Immature natural killer cell (primary cell): ENCODE measurements around the gene CASR. TPM values are rescaled to one million over a fixed set of nuclear protein-coding genes. Genes with fewer than 3 reads are reported as not detected.
A peak's percentile ranks its signal among the peaks of the same experiment; 100 is the strongest.

Experiments
- DNase-seq, 3 donors: peaks; one replicate each; pipeline ENCODE4 v3.0.0; 2022; ENCODE audit warnings: mixed read lengths in 1 of 3
- H3K27ac Mint-ChIP-seq, 6 donors: one replicate each; pipeline ENCODE4 v1.8.0; 2020; ENCODE audit warnings: mixed read lengths in 6 of 6, mild to moderate bottlenecking in 5 of 6, inconsistent platforms in 4 of 6, moderate library complexity in 3 of 6
- H3K27me3 Mint-ChIP-seq, 3 donors: one replicate each; pipeline ENCODE4 v1.8.0; 2020 to 2021; ENCODE audit warnings: low read depth in 3 of 3, mild to moderate bottlenecking in 3 of 3, mixed read lengths in 3 of 3, moderate library complexity in 3 of 3, inconsistent platforms in 1 of 3
- H3K36me3 Mint-ChIP-seq, 3 donors: one replicate each; pipeline ENCODE4 v1.8.0; 2020; ENCODE audit warnings: mixed read lengths in 3 of 3, inconsistent platforms in 2 of 3, mild to moderate bottlenecking in 2 of 3
- H3K4me1 Mint-ChIP-seq, 2 donors: one replicate each; pipeline ENCODE4 v1.8.0; 2020; ENCODE audit warnings: inconsistent platforms in 2 of 2, mild to moderate bottlenecking in 2 of 2, mixed read lengths in 2 of 2, moderate library complexity in 1 of 2
- H3K4me3 Mint-ChIP-seq, 5 donors: one replicate each; pipeline ENCODE4 v1.8.0; 2020; ENCODE audit warnings: mild to moderate bottlenecking in 5 of 5, mixed read lengths in 5 of 5, inconsistent platforms in 3 of 5, moderate library complexity in 3 of 5
- H3K9me3 Mint-ChIP-seq, 6 donors: one replicate each; pipeline ENCODE4 v1.8.0; 2020; ENCODE audit warnings: mild to moderate bottlenecking in 6 of 6, mixed read lengths in 6 of 6, inconsistent platforms in 4 of 6, moderate library complexity in 3 of 6
- polyA plus RNA-seq, 3 donors: library from polyadenylated mRNA; unstranded; fragments of 300-500 nt; fragmentation: Illumina TruSeq; gene quantifications; one replicate each; pipeline ENCODE4 v1.2.3, GENCODE V29; 2021

Gene CASR
- polyA plus RNA-seq, 3 donors from 2014 or later: not detected

DNA sequence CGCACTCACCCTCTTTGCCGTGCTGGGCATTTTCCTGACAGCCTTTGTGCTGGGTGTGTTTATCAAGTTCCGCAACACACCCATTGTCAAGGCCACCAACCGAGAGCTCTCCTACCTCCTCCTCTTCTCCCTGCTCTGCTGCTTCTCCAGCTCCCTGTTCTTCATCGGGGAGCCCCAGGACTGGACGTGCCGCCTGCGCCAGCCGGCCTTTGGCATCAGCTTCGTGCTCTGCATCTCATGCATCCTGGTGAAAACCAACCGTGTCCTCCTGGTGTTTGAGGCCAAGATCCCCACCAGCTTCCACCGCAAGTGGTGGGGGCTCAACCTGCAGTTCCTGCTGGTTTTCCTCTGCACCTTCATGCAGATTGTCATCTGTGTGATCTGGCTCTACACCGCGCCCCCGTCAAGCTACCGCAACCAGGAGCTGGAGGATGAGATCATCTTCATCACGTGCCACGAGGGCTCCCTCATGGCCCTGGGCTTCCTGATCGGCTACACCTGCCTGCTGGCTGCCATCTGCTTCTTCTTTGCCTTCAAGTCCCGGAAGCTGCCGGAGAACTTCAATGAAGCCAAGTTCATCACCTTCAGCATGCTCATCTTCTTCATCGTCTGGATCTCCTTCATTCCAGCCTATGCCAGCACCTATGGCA, 100.5 kb downstream of the CASR start:
- no peaks in the 10 kb centered on the region for H3K9me3 Mint-ChIP-seq
- no peak for DNase-seq
- no peaks in the 10 kb centered on the region for H3K4me1 Mint-ChIP-seq
- H3K4me3 Mint-ChIP-seq: no peak overlapping the region
- H3K27ac Mint-ChIP-seq: no peak overlapping the region
- H3K36me3 Mint-ChIP-seq: no peaks in the 10 kb centered on the region
- peaks cover 0 to 3% (median 0%) of the 10 kb centered on the region in 3 donors for H3K27me3 Mint-ChIP-seq

DNA sequence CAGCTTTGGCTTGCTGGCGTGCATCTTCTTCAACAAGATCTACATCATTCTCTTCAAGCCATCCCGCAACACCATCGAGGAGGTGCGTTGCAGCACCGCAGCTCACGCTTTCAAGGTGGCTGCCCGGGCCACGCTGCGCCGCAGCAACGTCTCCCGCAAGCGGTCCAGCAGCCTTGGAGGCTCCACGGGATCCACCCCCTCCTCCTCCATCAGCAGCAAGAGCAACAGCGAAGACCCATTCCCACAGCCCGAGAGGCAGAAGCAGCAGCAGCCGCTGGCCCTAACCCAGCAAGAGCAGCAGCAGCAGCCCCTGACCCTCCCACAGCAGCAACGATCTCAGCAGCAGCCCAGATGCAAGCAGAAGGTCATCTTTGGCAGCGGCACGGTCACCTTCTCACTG, 101.0 kb downstream of the CASR start:
- Mint-ChIP-seq H3K4me3 (no peak overlapping the region), H3K36me3 (no peaks in the 10 kb centered on the region), H3K4me1 (no peaks in the 10 kb centered on the region), H3K27me3 (peaks cover 0 to 8% (median 0%) of the 10 kb centered on the region in 3 donors), H3K9me3 (no peaks in the 10 kb centered on the region), H3K27ac (no peak overlapping the region)
- DNase-seq: no peak

DNA sequence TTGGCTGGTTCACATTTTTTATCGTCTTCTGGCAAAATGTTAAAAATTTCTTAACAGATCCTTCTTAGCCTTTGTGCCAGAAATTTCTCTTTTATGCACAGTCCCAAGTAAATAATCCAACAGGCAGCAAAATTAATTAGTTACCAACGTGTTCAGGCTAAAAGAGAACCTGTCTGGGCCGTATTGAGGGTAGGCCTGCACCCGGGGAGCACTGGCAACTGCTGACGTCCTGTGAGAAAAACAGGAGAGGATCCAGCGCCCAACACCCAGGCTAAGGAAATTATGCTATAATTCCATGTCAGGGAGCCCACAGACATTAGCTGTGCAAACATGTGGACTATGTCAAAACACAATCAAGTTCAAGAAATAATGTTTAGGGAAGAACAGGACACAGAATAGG, 110.9 kb downstream of the CASR start:
- no peaks in the 10 kb centered on the region for H3K9me3 Mint-ChIP-seq
- no peak for DNase-seq
- no peak overlapping the region for H3K4me3 Mint-ChIP-seq
- H3K36me3 Mint-ChIP-seq: no peaks in the 10 kb centered on the region
- no peak overlapping the region for H3K27ac Mint-ChIP-seq
- H3K27me3 Mint-ChIP-seq: peaks cover 0 to 3% (median 0%) of the 10 kb centered on the region in 3 donors
- no peaks in the 10 kb centered on the region for H3K4me1 Mint-ChIP-seq

DNA sequence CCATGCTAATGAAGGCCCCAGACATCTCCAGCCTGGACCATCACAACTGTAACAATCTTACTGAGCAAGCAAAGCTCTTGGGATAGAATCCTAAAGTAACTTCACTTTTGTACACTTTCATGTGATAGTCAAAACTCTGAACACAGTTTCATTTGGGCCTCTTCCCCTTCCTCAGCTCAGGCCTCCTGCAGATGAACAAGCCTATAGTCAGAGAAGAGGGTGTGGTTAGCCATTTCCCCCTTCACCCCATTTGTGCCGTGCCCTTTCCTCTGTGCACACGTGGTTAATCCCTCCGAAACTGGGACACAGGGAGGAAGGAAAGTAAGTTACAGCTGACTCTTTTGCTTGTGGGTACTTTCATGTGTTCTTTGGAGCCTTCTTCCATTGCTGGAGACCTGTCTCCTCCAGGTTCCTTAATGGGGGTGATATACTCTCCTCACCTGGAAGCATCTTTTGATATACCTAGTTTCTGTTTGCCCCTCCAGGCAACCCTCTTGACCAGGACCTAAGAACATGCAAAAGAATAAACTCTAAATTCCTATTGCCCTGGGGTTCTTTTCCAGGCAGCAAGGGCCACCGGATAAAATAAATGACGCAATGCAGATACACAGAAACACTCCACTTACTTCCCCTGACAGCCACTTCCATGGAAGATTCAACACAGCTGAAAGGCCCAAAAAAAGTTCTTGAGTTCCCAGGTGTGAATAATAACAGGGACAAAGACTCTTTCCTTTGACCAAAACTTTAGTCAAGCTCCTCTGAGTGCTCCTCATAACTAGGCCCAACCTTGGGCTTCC, 112.0 kb downstream of the CASR start:
- no peaks in the 10 kb centered on the region for H3K4me1 Mint-ChIP-seq
- H3K9me3 Mint-ChIP-seq: peaks cover 0 to 1% (median 0%) of the 10 kb centered on the region in 6 donors
- DNase-seq: no peak
- H3K27ac Mint-ChIP-seq: no peak overlapping the region
- H3K4me3 Mint-ChIP-seq: no peak overlapping the region
- H3K27me3 Mint-ChIP-seq: peaks cover 0 to 2% (median 0%) of the 10 kb centered on the region in 3 donors
- no peaks in the 10 kb centered on the region for H3K36me3 Mint-ChIP-seq

DNA sequence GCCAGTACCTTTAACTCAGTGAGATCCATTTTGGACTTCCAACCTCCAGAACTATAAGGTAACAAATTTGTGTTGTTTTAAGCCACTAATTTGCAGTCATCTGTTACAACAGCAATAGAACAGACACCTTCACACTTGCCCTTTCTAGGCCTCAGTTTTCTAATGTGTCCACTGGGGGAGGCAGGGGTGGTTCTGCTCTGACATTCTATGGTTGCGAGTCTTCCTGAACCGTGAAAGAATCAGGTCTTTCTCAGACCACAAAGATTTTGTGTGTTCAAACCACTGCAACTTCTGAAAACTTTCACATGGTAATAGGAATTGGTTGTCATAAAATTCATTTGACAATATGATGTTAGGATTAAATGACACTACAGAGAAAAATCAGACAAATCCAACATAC, 114.8 kb downstream of the CASR start:
- Mint-ChIP-seq H3K27ac (no peak overlapping the region), H3K4me1 (no peaks in the 10 kb centered on the region), H3K4me3 (no peak overlapping the region), H3K27me3 (no peaks in the 10 kb centered on the region), H3K9me3 (peaks cover 0 to 2% (median 0%) of the 10 kb centered on the region in 6 donors), H3K36me3 (no peaks in the 10 kb centered on the region)
- DNase-seq: no peak

DNA sequence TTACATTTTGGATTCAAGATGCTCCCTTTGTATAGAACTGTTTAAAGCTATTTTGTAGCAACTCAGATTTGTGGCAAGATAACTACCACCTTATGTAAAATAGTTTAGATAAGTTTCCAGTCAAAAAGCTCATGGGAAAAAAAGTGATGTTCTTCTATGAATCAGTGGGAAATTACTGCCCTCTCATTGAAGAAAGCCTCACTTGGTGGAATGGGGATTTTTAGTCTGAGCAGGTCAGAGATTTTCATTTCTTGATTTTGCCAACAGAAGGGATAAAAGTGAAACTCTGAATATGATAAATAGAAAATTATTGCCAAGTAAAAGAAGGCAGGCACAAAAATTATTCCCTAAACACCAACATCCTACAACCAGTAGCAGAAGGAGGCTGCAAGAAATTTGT, 115.7 kb downstream of the CASR start:
- no peak overlapping the region for H3K27ac Mint-ChIP-seq
- no peaks in the 10 kb centered on the region for H3K27me3 Mint-ChIP-seq
- no peaks in the 10 kb centered on the region for H3K4me1 Mint-ChIP-seq
- no peaks in the 10 kb centered on the region for H3K36me3 Mint-ChIP-seq
- H3K4me3 Mint-ChIP-seq: no peak overlapping the region
- H3K9me3 Mint-ChIP-seq: peaks cover 0 to 2% (median 0%) of the 10 kb centered on the region in 6 donors
- no peak for DNase-seq

DNA sequence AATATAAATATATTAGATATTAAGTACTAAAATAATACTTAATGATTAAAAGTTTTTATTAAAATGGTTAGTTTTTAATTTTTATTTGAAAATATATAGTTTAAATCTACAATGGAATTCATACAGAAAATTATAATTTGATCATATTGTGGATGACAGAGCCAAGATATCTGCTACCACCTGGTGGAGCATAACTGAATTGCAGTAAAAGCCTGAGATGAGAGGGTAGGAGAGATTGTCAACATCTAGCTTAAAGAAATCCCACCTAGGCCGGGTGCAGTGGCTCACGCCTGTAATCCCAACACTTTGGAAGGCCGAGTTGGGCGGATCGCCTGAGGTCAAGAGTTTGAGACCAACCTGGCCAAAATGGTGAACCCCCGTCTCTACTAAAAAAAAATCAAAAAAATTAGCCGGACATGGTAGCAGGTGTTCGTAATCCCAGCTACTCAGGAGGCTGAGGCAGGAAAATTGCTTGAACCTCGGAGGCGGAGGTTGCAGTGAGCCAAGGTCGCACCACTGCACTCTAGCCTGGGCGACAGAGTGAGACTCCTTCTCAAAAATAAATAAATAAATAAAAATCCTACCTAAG, 116.5 kb downstream of the CASR start:
- H3K36me3 Mint-ChIP-seq: no peaks in the 10 kb centered on the region
- no peak overlapping the region for H3K27ac Mint-ChIP-seq
- H3K27me3 Mint-ChIP-seq: no peaks in the 10 kb centered on the region
- peak; percentile 15 to 38 (median 26) for DNase-seq
- H3K4me1 Mint-ChIP-seq: no peaks in the 10 kb centered on the region
- peaks cover 0 to 2% (median 0%) of the 10 kb centered on the region in 6 donors for H3K9me3 Mint-ChIP-seq
- no peak overlapping the region for H3K4me3 Mint-ChIP-seq

DNA sequence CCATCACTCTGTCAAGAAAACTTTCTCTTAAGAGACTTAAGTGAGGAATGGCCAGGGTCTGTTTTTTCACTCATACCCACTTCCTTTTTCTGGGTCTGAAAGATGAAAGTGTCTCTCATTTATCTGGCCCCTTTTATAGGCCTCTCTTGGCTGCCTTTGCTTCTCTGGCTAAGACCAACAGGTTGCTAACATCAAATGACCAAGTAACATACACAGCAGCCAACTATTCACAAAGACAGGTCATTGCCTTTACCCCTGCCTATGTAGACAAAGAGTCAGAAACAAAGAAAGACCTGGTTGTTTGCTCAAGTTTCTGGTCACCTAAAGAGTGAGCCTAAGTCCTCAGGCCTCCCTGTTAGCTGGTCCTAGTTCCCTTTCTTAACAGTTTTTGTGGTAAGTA, 117.6 kb downstream of the CASR start:
- Mint-ChIP-seq H3K4me3 (no peak overlapping the region), H3K27ac (no peak overlapping the region), H3K27me3 (no peaks in the 10 kb centered on the region), H3K9me3 (peaks cover 0 to 2% (median 0%) of the 10 kb centered on the region in 6 donors), H3K36me3 (no peaks in the 10 kb centered on the region), H3K4me1 (no peaks in the 10 kb centered on the region)
- DNase-seq: no peak

DNA sequence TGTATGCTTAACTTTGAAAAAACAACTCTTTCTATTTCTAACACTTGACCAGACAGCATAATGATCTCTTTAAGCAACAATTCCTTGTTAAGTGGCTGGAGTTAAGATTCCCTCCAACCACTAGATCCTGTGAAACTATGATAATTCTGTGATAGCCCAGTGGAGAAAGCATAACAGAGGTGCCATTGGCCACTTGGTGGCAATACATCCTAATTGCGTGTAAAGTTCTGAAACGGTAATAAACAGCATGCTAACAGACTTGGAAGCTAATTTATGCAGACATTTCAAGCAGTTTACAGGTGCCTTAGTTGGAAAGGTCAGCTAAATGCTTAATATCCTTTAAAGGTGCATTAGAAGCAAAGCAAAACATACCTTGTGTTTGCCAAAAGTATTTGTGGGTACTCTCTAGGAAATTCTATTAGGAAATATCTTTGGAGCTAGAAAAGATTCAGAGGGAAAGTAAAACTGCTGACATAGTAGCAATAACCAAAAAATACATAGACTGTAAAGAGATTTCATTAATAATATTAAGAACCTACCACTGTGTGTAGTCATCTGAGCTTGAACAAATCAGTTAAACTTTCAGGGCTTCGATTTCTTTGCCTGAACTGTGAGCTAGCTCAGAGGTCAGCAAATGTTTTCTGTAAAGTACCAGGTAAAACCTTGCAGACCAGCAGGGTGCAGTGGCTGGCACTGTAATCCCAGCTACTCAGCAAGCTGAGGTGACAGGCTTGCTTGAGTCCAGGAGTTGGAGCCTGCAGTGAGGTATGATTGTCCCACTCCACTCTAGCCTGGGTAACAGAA, 122.6 kb downstream of the CASR start:
- no peaks in the 10 kb centered on the region for H3K9me3 Mint-ChIP-seq

DNA sequence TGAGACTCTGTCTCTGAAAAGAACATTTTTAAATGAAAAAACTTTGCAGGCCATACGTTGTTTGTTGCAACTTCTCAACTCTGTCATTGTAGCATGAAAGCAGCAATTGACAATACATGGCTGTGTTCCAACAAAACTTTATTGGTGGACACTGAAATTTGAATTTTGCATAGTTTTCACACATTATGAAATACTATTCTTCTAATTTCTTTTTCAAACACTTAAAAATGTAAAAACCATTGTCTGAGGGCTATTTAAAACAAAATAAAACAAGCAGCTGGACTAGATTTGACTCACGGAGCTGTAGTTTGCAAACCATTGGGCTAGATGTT, 123.1 kb downstream of the CASR start:
- Mint-ChIP-seq H3K4me1 (no peaks in the 10 kb centered on the region), H3K4me3 (no peak overlapping the region), H3K27me3 (peaks cover 0 to 5% (median 0%) of the 10 kb centered on the region in 3 donors), H3K27ac (no peak overlapping the region), H3K9me3 (no peaks in the 10 kb centered on the region), H3K36me3 (no peaks in the 10 kb centered on the region)
- no peak for DNase-seq

More for the DNA sequence above, 122.6 kb downstream of the CASR start:
- peaks cover 0 to 5% (median 0%) of the 10 kb centered on the region in 3 donors for H3K27me3 Mint-ChIP-seq
- no peaks in the 10 kb centered on the region for H3K4me1 Mint-ChIP-seq
- H3K36me3 Mint-ChIP-seq: no peaks in the 10 kb centered on the region
- H3K27ac Mint-ChIP-seq: no peak overlapping the region
- H3K4me3 Mint-ChIP-seq: no peak overlapping the region
- DNase-seq: no peak

DNA sequence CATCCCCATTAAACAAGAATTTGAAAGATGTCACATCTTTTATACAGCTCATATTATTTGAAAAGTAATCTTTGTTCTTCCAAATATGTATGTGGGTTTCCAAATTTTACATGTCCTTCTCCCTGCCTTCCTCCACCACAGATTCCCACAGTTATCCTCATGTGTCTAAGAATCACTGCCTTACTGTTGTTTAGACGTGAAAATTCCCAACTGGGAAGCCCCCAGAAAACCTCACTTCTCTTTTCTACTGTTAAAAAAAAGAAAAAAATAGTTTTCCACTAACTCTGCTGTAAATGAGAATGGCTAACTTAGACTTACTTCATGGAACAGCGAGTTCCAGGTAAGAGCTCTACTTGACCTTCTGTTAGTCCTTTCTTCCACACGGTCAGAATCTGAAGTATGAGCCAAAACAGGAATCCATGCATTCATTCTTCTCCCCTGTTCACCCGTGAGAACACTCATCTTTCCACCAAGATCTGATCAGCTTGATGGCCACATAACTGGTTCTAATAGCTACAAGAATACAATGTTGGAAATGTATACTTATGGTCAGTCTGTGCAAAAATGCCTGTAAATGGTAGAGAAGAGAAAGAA, 123.7 kb downstream of the CASR start:
- H3K4me1 Mint-ChIP-seq: no peaks in the 10 kb centered on the region
- no peak for DNase-seq
- H3K27me3 Mint-ChIP-seq: peaks cover 0 to 5% (median 2%) of the 10 kb centered on the region in 3 donors
- no peak overlapping the region for H3K27ac Mint-ChIP-seq
- no peaks in the 10 kb centered on the region for H3K36me3 Mint-ChIP-seq
- H3K4me3 Mint-ChIP-seq: no peak overlapping the region
- H3K9me3 Mint-ChIP-seq: no peaks in the 10 kb centered on the region

DNA sequence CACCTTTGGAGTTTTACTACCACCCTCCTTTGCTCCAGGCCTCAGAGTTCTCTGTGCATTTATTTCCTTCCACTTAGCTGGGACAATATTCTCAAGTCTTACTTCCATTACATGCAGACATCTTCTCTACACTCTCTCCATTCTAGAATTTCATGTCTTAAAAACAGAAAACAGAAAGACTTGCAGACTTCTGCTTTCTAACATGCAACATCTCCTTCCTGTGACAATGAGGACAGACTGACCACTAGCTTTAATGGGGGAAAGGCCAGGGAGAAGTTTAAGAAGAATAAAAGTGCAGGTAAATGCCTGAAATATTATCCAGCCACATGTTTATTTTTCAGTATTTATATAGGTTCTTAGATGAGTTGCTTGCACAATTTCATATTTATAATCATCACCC, 124.5 kb downstream of the CASR start:
- Mint-ChIP-seq H3K9me3 (no peaks in the 10 kb centered on the region), H3K4me1 (no peaks in the 10 kb centered on the region), H3K27me3 (peaks cover 0 to 5% (median 2%) of the 10 kb centered on the region in 3 donors), H3K27ac (no peak overlapping the region), H3K36me3 (no peaks in the 10 kb centered on the region), H3K4me3 (no peak overlapping the region)
- no peak for DNase-seq

DNA sequence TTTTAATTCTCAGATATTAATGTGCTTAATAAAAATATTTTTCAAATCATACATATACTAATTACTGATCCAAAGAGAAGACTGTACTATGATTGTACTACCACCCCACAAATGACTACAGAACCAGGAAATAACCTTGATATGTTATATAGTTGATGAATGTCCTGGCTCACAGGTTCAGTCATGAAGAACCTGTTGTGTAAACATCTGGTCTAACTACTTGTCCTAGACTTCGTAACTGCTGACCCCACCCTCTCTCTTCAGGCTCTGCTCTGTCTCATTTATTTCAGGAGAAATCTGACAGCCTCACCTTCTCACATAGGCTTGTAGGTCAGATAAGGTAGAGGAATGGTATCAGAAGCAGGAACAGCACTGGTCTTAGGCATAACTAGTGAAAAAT, 126.9 kb downstream of the CASR start:
- no peaks in the 10 kb centered on the region for H3K36me3 Mint-ChIP-seq
- H3K9me3 Mint-ChIP-seq: no peaks in the 10 kb centered on the region
- no peak for DNase-seq
- no peaks in the 10 kb centered on the region for H3K4me1 Mint-ChIP-seq
- H3K27me3 Mint-ChIP-seq: peaks cover under 1 to 5% (median 2%) of the 10 kb centered on the region in 3 donors
- H3K4me3 Mint-ChIP-seq: no peak overlapping the region
- H3K27ac Mint-ChIP-seq: no peak overlapping the region
